CD4-positive, alpha-beta T cell (primary cell): ENCODE results near the gene HEATR9. TPM values are rescaled to one million over a fixed set of nuclear protein-coding genes. Genes with fewer than 3 reads are reported as not detected.

Source experiments
- ATAC-seq: fragments of 200-7000 bp; cut with Tn5 transposase; one replicate; pipeline ENCODE4 v1.10.0; 2022; ENCODE audit warnings: mild to moderate bottlenecking; ENCODE audit not compliant: poor library complexity
- CTCF ChIA-PET: fragments of 350-600 bp; sonication (Branson Sonifier 250); formaldehyde crosslinking; loops from one replicate; lab custom pipeline; 2021; ENCODE audit warnings: antibody characterized with exemption, inconsistent platforms; lab: Charles Lee
- POLR2A ChIA-PET: fragments of 350-600 bp; sonication (Branson Sonifier 250); formaldehyde crosslinking; loops from one replicate; lab custom pipeline; 2021; ENCODE audit warnings: antibody characterized with exemption, inconsistent platforms; lab: Charles Lee
- DNase-seq, 14 experiments: peaks; one replicate each; pipeline ENCODE4 v3.0.0-alpha.2; 2013 to 2020; ENCODE audit warnings: mixed read lengths in 2 of 14
- H3K27ac ChIP-seq, 2 donors: one replicate each; pipeline versions ENCODE4 v1.5.1 to v1.7.0; 2013; ENCODE audit warnings: low read length in 2 of 2, low read depth in 1 of 2, mild to moderate bottlenecking in 1 of 2
- H3K27me3 ChIP-seq, 2 experiments: 1 replicate in 1 of 2; 2 replicates in 1 of 2; pipeline versions ENCODE4 v1.6.1 to v1.7.0; 2013; ENCODE audit warnings: low read length in 2 of 2, control low read depth in 1 of 2, mild to moderate bottlenecking in 1 of 2, moderate library complexity in 1 of 2; ENCODE audit not compliant: insufficient read depth in 2 of 2, control insufficient read depth in 1 of 2
- H3K36me3 ChIP-seq: one replicate; pipeline ENCODE4 v1.6.1; 2013; ENCODE audit warnings: low read length, control low read depth; ENCODE audit not compliant: insufficient read depth
- H3K4me1 ChIP-seq: one replicate; pipeline ENCODE4 v1.6.1; 2013; ENCODE audit warnings: low read length, control low read depth; ENCODE audit not compliant: insufficient read depth
- H3K4me3 ChIP-seq: one replicate; pipeline ENCODE4 v1.5.1; 2013; ENCODE audit warnings: mild to moderate bottlenecking, low read length, moderate library complexity
- H3K9me3 ChIP-seq, 2 experiments: 1 replicate in 1 of 2; 2 replicates in 1 of 2; pipeline versions ENCODE4 v1.6.1 to v1.7.0; 2013; ENCODE audit warnings: low read length in 2 of 2, mild to moderate bottlenecking in 2 of 2, control low read depth in 1 of 2, moderate library complexity in 1 of 2; ENCODE audit not compliant: control insufficient read depth in 1 of 2, insufficient read depth in 1 of 2
- H3K27ac Mint-ChIP-seq: one replicate; pipeline ENCODE4 v1.8.0; 2020; ENCODE audit warnings: mixed read lengths
- H3K27me3 Mint-ChIP-seq: one replicate; pipeline ENCODE4 v1.8.0; 2021; ENCODE audit warnings: mixed read lengths
- H3K36me3 Mint-ChIP-seq: one replicate; pipeline ENCODE4 v1.8.0; 2021; ENCODE audit warnings: low read depth, mixed read lengths
- H3K4me1 Mint-ChIP-seq: one replicate; pipeline ENCODE4 v1.8.0; 2021; ENCODE audit warnings: low read depth, mixed read lengths
- H3K4me3 Mint-ChIP-seq: one replicate; pipeline ENCODE4 v1.8.0; 2020; ENCODE audit warnings: mild to moderate bottlenecking, mixed read lengths
- H3K9me3 Mint-ChIP-seq: one replicate; pipeline ENCODE4 v1.8.0; 2020; ENCODE audit warnings: mixed read lengths
- CTCF ChIP-seq: fragments of 200-600 bp; IDR thresholded peaks from one replicate; pipeline ENCODE4 v1.8.0; 2022; ENCODE audit warnings: antibody characterized with exemption, mild to moderate bottlenecking
- intact Hi-C, 2 experiments: fragments of 100-400 bp; cut with DNase I in 1 of 2; cut with micrococcal nuclease in 1 of 2; formaldehyde crosslinking; loops; one replicate each; pipeline versions ENCODE4 v1.15.1 to v1.9.0; 2023 to 2025; cut with DNase I, micrococcal nuclease
- total RNA-seq, 174 experiments: library from RNA in 2 of 174; stranded (reverse) in 2 of 174; gene quantifications; one replicate each; pipeline ENCODE4 v1.2.3 and lab custom pipeline; 2021 to 2026

The HEATR9 gene
- total RNA-seq, 2 experiments from 2014 or later, result 0.47 to 0.61 TPM

DNA sequence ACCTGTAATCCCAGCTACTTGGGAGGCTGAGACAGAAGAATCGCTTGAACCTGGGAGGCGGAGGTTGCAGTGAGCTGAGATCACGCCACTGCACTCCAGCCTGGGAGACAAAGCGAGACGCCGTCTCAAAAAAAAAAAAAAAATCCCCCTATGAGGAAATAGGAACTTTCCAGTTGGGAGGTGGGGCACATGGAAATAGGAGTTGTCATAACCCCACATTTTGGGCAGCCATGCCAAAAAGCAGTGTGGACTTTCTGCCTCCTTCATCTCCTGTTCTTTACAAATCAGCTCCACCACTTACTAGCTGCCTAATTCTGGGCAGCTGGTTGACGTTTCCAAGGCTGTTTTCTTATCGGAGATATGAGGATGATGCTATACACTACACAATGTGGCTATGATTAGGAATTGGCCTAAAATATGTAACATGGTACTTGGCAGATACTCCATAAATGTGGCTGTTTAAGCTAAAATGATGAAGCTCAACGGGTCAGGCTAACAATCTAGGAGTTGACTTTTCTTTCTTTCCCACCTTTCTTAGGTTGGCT, 33.0 kb upstream of the HEATR9 start:
- ATAC-seq (no peak), DNase-seq (no peak)
- Histone ChIP-seq H3K4me3 (no peak overlapping the region), H3K9me3 (no peaks in the 10 kb centered on the region), H3K27ac (no peak overlapping the region), H3K27me3 (no peaks in the 10 kb centered on the region), H3K36me3 (no peaks in the 10 kb centered on the region), H3K4me1 (peaks cover 54% of the 10 kb centered on the region)
- H3K27me3 Mint-ChIP-seq, result peaks cover 5% of the 10 kb centered on the region
- H3K9me3 Mint-ChIP-seq, result no peaks in the 10 kb centered on the region
- POLR2A ChIA-PET, result interaction anchor here (0.7 kb wide), 2 partner anchors 13 to 31 kb away, joined by 3 read pairs; no protein-coding TSS in a partner anchor
- H3K36me3 Mint-ChIP-seq, result no peaks in the 10 kb centered on the region
- H3K27ac Mint-ChIP-seq, result peak overlapping the region; percentile 67
- CTCF ChIA-PET, result interaction anchor here (1.3 kb wide), 1 partner anchor 10 kb away, joined by 3 read pairs; no protein-coding TSS in a partner anchor
- H3K4me3 Mint-ChIP-seq, result no peak overlapping the region
- TF ChIP-seq CTCF, result no peak
- peaks cover 23% of the 10 kb centered on the region for H3K4me1 Mint-ChIP-seq
- intact Hi-C loops, result no loop called here

DNA sequence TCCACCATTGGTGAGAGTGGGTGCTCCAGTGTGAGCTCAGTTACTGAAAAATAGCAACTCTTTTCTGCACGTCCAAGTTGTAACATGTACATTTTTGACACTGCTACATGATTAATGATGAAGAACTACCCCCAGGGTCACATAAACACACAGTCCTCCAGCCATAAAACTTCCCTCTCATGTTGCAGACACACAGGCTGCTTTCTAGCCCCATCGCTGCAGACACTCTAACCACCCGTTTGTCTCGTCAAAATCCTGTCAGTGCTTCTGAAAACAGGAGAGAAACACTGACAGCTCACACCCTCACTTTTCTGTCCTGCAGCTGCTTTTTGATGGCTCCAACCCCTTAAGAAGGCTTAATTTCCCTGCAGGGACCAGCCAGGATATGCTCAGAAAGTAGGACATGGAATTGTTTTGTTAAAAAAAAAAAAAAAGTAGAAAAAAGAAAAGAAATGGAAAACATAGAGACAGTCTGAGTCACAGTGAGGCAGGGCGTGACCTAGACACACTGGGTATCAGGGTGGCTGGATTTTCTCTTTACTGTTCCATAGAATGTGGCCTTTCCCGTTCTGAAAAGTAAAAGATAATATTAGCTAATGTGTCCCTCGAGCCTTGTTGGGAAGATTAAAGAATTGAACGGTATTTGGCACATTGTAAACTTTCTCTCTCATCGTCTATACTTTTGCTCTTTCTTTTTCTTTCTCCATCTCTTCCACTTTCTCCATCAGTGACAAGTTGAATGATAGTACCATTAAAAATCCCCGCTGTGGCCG, 32.2 kb upstream of the HEATR9 start:
- no peaks in the 10 kb centered on the region for H3K9me3 Mint-ChIP-seq
- intact Hi-C loops, result no loop called here
- Histone ChIP-seq H3K27me3 (no peaks in the 10 kb centered on the region), H3K27ac (no peak overlapping the region), H3K36me3 (no peaks in the 10 kb centered on the region), H3K4me1 (peaks cover 57% of the 10 kb centered on the region), H3K4me3 (no peak overlapping the region), H3K9me3 (no peaks in the 10 kb centered on the region)
- peaks cover 23% of the 10 kb centered on the region for H3K4me1 Mint-ChIP-seq
- H3K36me3 Mint-ChIP-seq, result no peaks in the 10 kb centered on the region
- peak; percentile 34 for ATAC-seq
- DNase-seq, result peak in 5 of 14 experiments; percentile 6 to 60 (median 38)
- peak overlapping the region; percentile 12 for H3K4me3 Mint-ChIP-seq
- ChIA-PET POLR2A (interaction anchor here (0.6 to 1.1 kb wide), 3 partner anchors 13 to 312 kb away, joined by 3 read pairs; no protein-coding TSS in a partner anchor), CTCF (interaction anchor here (0.9 to 1.3 kb wide), 3 partner anchors 10 to 21 kb away, joined by 3 read pairs; partner anchors contain the start of gene CCL5)
- peak overlapping the region; percentile 67 for H3K27ac Mint-ChIP-seq
- TF ChIP-seq CTCF, result no peak
- H3K27me3 Mint-ChIP-seq, result peaks cover 5% of the 10 kb centered on the region

GRCh38 chr17:35900280-35900679, 31.6 kb upstream of the HEATR9 start:
- Histone ChIP-seq H3K4me1 (peaks cover 58% of the 10 kb centered on the region), H3K4me3 (no peak overlapping the region), H3K27ac (peak overlapping the region in 1 of 2 donors; percentile 32), H3K36me3 (no peaks in the 10 kb centered on the region), H3K27me3 (no peaks in the 10 kb centered on the region), H3K9me3 (no peaks in the 10 kb centered on the region)
- Mint-ChIP-seq H3K9me3 (no peaks in the 10 kb centered on the region), H3K36me3 (no peaks in the 10 kb centered on the region), H3K27ac (peak overlapping the region; percentile 67), H3K4me1 (peaks cover 23% of the 10 kb centered on the region), H3K4me3 (no peak overlapping the region), H3K27me3 (peaks cover 5% of the 10 kb centered on the region)
- no peak for TF ChIP-seq CTCF
- DNase-seq (peak in 5 of 14 experiments; percentile 6 to 70 (median 35)), ATAC-seq (peak; percentile 30)
- ChIA-PET POLR2A (interaction anchor here (1.1 kb wide), 1 partner anchor 14 kb away, joined by 3 read pairs; no protein-coding TSS in a partner anchor), CTCF (interaction anchor here (0.6 to 1.0 kb wide), 3 partner anchors 9 to 833 kb away, joined by 3 read pairs; partner anchors contain the start of gene CCL5)
- intact Hi-C loops, result no loop called here
